DOHH2 (cell line): ENCODE results near the gene ADGRL2.

Experiments used
- CTCF ChIP-seq: fragments of 200-600 bp; sonication (generic); IDR thresholded peaks from one replicate; pipeline ENCODE4 v1.5.1; 2014; ENCODE audit warnings: antibody characterized with exemption, mild to moderate bottlenecking, low read depth, low read length; ENCODE audit not compliant: poor library complexity, severe bottlenecking
- EZH2phosphoT487 ChIP-seq: fragments of 200-600 bp; sonication (generic); IDR thresholded peaks from 2 replicates; pipeline ENCODE4 v1.6.1; 2017; ENCODE audit warnings: borderline replicate concordance, mild to moderate bottlenecking, antibody characterized with exemption, low read length, moderate library complexity, mixed read lengths

GRCh38 chr1:81912383-81912782 lies 111.6 kb downstream of the ADGRL2 start:
- no peak for TF ChIP-seq CTCF
- TF ChIP-seq EZH2phosphoT487, result no peak
